ELR (cell line): ENCODE results near the gene POLE.
"Not testable (repeated sequence)": the region's sequence is repeated elsewhere in the genome, so short reads cannot be mapped to it uniquely, and the experiment has no call there.

Experiments used
- DNase-seq: peaks from one replicate; pipeline ENCODE4 v3.0.0-alpha.2; 2015; ENCODE audit warnings: low read depth

The POLE gene

DNA sequence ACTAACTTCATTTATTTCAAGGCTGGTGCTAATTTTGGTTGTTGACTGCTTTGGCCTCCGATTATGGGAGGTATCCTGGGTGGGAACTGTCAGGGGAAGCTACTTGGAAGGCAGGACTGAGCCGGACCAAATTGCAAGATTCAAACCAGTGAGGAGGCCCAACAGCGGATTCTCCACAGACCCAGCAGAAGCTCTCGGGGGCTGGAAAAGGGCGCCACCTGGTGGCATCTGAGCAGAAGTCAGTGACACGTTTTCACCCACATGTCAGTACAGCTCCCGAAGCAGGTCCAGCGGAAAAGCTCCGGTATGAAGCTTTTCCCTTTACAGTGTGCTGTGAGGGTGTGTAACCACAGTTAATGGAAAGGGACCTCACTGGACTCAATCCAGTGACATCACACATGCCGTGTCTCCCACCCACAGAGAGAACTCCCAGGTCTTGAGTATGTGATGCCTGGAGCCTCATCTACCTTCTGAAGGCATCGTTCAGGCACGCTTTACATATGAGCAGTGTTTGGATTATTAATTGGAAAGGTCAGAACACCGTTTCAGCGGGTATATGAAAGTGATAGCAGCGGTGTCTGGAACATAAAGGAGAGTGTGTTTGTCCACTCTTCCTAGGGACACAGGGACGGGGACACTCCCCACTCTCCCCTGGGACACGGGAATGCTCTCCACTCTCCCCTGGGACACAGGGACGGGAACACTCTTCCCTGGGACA, 72.1 kb downstream of the POLE start:
- peak; percentile 84 for DNase-seq

DNA sequence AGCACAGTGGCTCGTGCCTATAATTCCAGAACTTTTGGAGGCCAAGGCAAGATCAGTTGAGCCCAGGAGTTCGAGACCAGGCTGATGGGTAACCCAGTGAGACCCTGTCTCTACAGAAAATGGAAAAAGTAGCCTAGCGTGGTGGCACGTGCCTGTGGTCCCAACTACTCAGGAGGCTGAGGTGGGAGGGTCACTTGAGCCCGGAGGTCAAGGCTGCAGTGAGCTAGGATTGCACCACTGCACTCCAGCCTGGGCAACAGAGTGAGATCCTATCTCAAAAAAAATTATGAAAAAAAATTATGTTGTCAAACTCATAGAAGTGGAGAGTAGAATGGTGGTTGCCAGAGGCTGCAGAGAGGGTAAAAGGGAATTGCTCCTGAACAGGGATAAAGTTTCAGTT, 73.1 kb downstream of the POLE start:
- no peak for DNase-seq

DNA sequence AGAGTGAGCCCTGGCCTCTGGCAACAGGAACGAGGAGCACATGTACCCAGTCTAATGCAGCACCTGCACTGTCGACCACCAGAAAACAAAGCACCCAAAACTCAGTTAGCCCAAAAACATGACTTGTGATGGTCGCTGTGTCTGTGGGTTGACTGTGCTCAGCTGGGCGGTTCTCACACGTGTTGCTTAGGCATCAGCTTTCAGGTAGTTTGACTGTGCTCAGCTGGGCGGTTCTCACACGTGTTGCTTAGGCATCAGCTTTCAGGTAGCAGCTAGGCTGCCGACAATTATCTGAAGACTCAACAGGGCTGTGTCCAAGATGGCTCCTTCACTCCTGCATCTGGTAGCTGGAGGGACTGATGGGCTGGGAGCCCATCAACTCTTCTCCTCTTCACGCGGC, 75.5 kb downstream of the POLE start:
- DNase-seq, result no peak

DNA sequence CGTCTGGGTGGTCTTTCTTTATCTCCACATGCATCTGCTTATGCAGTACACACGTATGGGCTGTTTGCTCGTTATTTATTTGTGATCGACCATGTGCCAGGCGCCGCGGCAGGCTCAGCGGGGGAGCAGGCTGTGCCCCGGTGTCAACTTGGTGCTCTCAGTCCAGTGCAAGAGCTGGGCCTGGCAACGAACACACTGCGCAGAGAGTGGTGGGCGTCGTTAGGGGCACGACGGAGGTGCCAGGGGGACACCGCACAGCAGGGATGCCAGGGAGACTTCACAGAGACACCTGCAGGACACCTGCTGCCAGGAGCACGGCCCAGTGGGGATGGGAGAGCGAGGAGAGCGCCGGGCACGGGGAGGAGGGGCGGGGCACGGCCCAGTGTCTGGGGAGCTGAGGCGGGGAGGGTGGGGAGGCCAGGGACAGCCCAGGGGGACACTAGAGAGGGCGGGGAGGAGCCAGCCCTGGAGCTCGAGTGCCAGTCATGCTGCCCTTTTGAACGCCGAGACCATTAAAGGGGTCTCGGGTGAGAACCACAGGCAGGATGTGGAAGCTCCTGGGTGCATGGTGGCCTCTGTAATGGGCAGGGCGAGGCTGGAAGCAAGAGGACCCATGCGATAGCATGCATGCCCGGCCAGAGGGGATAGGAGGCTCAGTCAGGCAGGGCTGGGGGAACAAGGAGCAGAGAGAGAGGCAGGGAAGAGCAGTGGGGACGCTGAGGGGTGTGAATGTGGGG, 76.1 kb downstream of the POLE start:
- DNase-seq, result no peak

DNA sequence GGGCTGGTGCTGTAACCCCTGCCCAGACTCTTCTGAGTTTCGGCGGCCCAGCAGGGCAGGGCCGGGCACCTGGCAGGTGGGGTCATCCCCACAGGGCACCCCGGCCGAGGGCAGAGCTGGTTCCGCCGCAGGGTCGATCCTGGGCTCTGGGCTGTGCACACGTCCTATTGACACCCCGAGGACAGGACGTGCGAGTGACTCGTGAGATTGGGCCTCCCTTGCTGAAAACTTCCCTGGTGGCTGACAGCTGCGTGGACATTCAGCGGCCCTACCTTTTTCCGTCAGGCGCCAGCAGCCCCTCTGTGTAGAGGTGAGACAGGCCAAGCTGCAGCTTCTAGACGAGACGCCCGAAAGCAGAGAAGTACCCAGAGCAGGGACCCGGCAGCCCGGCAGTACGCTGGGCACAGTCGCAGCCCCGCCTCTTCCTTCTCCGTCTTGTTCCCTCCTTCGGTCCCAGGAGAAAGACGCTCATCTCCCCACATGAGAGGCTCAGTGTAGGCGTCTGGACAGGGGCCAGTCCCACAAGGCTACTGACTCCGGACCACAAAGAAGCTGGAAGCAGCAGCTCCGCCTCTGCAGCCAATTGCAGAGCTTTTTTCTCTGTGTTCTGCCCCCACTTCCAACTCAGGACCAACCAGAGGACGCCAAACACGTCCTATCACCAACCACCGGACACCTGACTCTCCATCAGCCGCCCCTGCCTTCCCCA, 76.9 kb downstream of the POLE start, which contains the start of gene LRCOL1:
TSS of gene LRCOL1 (minus strand) at position 532 of the 709 bp plus-strand sequence. CDS start 4,331 bp downstream, outside the sequence.
- DNase-seq, result peak; percentile 33

DNA sequence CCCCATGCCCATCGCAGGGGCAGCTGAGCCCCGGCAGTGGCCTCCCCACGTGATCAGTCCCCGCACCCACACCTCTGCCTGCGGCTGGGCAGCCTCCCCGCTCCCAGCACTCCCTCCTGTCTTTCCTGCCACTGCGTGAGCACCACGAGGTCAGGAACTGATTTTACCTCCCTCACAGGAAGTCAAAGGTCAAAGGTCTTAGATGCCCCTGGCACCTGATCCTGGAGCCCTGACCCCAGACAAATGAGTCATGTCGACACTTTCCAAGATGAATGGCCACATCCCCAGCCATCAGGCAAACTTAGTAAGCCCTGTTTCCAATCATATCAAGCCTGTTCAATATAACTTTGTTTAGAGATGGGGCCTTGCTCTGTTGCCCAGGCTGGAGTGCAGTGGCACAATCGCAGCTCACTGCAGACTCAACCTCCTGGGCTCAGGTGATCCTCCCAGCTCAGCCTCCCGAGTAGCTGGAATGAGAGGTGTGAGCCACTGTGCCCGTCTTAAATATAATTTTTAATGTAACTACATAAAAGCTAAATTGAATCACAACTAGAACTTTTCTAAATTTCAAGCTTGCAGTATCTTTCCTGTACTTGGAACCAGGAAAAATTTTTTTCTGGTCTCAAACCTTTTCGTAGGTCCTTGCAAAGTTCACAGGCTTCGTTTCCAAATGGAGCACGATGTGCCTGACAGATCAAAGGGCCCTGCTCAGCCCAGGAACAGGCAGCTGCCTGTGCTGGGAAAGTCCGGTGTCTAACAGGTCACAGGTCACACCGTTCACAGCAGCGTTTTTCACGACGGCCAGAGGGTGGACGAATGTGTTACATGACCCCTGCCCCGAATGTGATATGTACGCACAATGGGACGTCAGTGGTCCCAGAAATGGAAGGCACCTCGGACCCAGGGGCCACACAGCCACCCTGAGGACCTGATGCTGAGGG, 78.6 kb downstream of the POLE start:
- DNase-seq, result no peak

DNA sequence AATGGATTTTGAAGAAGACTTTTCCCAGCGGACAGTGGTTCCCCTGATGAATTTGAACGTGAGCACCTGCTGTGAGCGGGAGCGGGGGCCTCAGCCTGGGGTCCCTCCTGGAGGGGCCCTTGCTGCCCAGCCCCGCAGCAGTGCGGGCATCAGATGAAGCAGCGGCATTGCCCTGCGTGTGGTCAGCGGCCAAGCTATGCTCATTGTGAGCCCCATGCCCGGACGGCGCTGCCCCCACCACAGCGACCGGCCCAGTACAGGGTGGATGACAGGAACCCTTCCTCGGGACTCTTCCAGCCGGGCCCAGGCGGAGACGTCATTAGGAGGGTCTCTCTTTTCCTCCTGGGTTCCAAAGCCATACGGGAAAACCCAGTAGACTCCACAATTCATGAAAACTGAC, 80.2 kb downstream of the POLE start:
- DNase-seq, result no peak

DNA sequence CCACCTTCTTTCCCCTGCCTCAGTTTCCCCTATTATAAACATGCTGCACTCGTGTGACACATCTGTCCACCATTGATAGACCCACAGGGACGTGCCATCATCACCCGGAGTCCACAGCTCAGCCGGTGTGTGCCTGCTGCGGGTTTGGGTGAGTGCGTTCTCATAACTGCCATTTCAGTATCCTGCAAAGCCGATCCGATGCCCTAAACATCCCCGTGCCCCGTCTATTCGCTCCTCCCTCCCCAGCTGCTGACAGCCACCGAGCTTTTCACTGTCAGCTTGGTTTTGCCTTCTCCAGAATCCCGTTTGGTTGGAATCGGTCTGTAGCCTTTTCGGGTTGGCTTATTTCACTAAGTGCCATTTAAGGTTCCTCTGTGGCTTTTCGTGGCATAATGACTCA, 80.7 kb downstream of the POLE start:
- peak; percentile 16 for DNase-seq

DNA sequence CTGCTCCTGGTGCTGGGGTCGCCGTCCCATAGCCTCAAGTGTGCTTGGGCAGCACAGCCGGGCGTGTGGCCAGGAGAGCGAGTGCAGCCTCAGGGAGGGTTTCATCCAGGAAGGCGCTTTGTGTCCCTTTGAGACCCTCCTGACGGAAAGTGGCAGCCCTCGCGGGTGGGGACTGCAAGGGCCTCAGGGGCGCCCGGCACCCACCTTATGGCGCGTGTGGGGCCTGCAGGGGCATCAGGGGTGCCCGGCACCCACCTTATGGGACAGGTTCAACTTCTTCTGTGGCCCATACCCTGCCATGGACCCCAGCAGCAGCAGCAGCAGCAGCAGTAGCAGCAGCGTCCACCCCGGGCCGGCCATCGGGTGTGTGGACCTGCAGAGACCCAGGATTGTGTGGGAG, 81.2 kb downstream of the POLE start:
- no peak for DNase-seq

DNA sequence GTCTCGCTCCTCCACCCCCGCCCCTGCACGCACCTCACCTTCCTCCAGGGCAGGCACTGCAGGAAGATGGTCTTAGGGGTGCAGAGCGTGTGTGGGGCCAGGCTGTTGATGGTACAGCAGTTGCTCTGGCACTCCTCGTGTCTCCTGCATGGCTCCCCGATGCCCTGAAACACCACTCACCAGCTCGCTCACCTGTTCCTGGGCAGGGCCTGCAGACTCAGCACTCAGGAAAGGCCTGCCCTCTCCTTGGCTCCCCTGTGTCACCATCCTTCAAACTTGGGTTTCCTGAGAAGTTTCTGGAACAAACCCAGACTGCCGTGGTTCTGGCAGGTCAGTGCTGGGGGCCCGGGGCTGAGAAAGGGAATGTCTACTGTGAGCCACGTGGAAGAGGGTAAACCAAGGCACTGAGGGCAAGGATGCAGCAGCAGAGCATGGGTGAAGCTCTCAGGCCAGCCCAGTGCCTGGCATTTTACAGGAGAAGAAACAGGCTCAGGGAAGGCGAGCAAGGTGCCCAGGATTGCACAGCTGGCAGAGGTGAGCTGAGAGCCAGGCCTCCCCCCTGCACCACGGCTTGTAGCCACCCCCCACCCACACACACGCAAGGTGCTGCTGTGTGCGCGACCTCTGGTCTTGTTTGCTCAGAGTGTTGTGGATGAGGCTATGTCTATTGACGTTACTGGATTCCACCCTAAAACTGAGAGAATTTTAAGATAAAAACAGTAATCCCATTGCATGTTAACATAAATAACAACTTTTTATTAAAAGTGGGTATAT, 82.3 kb downstream of the POLE start:
- no peak for DNase-seq

DNA sequence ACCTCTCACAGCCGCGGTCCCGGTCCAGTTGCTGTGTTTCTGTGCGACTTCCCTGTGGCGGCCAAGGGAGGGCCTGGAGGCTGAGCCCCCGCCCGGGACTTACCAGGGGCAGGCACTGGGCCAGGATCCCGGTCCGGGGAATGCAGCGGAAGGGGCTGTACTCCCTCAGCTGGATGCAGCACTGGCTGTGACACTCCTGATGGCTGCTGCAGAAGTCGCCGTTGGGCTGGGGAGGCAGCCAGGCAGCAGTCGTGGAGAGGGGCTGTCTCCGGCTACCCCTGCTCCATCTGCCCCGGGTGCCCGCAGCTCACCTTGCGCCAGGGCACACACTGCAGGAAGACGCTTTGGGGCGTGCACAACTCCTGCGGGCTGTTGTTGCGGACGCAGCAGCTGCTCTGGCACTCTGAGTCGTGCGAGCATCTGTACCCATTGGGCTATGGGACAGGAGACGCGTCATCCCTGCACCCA, 83.0 kb downstream of the POLE start:
- no peak for DNase-seq

DNA sequence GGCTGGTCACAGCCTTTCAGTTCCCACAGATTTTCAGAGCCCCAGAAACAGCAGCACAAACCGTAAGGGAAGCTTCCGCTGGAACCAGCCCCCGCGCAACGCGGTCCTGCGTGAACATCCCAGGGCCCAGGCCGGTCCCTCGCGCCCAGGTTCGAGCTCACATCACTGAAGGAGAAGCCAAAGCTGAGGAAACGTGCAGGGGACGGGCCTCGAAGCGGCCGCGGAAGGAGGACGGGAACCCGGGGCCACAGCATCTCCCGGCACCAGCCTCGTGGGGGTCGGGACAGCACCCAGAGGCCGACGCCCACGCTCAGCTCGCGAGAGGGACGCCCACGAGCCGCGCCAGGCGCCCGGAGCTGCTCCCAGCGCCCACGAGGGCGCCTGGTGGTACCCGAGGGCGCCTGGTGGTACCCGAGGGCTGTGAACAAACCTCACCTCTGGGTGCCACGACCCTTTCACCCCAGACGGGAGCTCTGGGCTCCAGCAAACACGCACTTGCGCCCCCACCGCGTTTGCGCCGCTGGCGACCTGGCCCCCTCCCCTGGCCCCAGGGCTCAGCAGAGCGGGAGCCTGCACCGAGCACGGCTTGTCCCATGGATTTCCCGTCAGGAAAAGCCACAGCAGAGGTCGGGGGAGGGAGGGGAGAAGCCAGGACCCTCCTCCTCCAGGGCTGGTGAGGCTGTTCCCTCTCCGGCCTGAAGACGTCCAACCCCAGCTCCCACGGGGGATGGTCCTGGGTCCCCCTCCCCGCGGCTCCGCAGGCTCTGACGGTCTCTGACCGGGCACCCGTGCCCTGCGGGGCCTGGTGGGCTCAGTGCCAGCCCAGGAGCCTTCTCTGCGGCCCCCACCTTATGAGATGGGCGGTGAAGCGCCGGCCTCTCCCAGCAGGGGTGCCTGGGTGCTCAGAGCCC, 83.6 kb downstream of the POLE start:
- no peak for DNase-seq

DNA sequence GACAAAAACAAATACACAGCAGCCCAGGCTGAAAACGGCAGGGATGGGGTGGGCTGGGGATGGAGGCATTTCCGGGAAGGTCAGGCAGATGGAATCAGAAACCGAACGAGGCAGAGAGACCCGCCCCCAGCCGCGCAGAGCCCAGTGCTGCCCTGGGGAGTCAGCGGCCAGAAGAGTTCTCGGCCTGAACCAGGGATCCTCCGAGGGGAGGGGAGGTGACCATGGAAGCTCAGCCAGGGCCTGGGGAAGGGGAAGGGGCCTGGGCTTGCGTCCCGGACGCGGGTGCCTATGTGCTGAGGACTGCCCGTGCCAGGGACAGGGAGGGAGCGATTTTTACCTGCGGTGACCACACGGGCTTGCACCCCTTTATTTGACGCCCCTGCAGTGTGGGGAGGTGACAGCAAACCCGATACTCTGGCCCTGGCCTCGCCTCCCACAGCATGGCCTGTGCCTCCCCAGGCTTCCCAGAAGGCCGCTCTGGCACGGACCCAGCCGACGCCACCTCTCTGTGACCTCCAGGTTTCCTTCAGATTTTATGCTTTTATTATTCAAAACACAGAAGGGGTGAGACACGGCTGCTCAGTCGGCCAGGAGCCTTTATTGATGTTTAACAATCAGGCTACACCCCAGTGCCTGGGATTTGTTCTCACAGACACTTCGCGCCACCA, 84.4 kb downstream of the POLE start:
- no peak for DNase-seq

DNA sequence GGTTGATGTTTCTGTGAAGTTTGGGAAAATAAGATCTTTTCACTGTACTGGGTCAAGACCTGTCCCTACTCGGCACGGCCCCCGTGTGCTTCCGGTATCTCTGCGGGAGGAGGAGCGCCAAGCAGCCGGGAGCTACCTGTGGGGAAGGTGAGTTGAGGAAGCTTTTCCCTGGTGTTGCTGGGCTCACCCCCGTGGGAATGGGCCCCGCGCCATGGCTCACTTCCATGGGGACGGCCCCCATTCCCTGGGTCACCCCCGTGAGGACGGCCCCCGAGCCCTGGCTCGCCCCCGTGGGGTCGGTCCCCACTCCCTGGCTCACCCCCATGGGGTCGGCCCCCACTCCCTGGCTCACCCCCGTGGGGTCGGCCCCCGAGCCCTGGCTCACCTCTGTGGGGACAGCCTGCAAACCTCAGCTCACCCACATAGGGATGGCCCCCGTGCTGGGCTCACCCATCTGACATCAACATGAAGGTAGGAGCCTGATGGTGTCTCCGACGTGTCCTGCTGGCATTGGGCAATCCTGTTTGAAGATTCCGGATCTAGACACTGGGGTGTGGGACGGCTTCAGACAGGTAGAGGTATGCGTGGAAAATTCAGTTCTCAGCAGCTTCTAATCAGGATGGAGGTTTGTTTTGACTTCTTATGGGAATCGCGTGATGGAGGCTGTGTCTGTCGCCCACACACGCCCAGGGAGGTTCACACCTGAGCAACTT, 85.8 kb downstream of the POLE start:
- DNase-seq, result no peak

DNA sequence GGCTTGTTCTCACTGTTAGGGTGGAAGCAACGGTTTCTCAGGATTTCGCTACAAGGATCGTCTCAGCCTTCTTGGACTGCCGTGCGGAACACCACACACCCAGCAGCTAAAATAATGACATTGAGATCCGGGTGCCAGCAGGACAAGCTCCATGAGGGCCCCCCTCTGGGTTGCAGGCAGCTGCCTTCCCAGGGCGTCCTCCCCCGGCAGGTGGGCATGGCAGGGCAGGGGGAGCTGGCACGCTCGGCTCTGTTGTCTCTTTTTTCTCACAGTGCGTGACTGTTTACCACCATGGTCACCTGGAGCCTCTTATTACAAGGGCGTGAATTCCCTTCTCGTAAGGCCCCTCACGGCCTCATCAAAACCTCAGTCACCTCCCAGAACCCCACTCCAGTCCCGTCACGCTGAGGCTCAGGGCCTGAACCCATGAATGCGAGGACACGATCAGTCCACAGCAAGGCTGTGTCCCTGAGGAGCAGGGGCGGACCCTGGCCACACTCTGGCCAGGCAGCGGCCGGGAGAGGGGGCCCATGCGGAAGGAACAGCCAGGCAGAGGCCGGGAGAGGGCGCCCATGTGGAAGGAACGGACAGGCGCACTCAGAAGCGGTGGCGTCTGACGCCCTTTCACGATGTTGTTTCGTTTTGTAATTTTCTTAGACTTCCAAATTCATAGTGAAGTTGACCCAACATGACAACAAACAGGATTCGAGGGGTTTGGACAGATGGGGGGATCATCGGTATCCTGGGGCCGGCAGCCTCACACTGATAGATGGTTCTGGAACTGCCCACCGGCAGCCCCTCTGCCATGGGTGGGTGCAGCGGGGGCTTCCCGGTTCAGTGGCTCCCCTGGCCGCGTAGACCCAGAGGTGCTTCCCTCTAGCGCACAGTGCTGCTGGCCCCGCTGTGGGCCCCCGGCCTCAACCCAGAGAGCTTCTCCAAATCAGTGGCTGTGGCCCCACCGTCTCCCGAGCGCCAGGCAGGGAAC, 86.8 kb downstream of the POLE start:
- DNase-seq, result peak; percentile 79

DNA sequence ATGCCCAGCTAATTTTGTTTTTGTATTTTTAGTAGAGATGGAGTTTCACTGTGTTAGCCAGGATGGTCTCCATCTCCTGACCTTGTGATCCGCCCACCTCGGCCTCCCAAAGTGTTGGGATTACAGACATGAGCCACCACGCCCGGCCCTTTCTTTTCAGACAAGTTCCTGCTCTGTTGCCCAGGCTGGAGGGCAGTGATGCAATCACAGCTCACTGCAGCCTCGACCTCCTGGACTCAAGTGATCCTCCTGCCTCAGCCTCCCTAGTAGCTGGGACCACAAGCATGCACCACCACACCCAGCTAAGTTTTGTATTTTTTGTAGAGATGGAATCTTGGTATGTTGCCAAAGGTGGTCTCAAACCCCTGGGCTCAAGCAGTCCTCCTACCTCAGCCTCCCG, 87.6 kb downstream of the POLE start:
- DNase-seq, result not testable (repeated sequence)
